Activated CD4-positive, alpha-beta memory T cell treated with anti-CD3 and anti-CD28 coated beads, Interleukin-2, amount 10 ng/mL, durations not matched to agents 7 days and 5 days (primary cell): ENCODE results near the gene HIVEP2. TPM values are rescaled to one million over a fixed set of nuclear protein-coding genes. Genes with fewer than 3 reads are reported as not detected.

ENCODE experiments used
- CTCF ChIA-PET: fragments of 350-600 bp; sonication (Branson Sonifier 250); formaldehyde crosslinking; loops from one replicate; lab custom pipeline; 2021; ENCODE audit warnings: antibody characterized with exemption, inconsistent platforms; lab: Charles Lee
- POLR2A ChIA-PET: fragments of 350-600 bp; sonication (Branson Sonifier 250); formaldehyde crosslinking; loops from one replicate; lab custom pipeline; 2021; ENCODE audit warnings: antibody characterized with exemption; lab: Charles Lee
- DNase-seq: peaks from one replicate; pipeline ENCODE4 v3.0.0-alpha.2; 2020
- H3K27ac Mint-ChIP-seq: one replicate; pipeline ENCODE4 v1.8.0; 2021; ENCODE audit warnings: mild to moderate bottlenecking, mixed read lengths
- H3K27me3 Mint-ChIP-seq: one replicate; pipeline ENCODE4 v1.8.0; 2021; ENCODE audit warnings: mixed read lengths
- H3K36me3 Mint-ChIP-seq: one replicate; pipeline ENCODE4 v1.8.0; 2021; ENCODE audit warnings: low read depth, mixed read lengths
- H3K4me1 Mint-ChIP-seq: one replicate; pipeline ENCODE4 v1.8.0; 2021; ENCODE audit warnings: mixed read lengths
- H3K4me3 Mint-ChIP-seq: one replicate; pipeline ENCODE4 v1.8.0; 2021; ENCODE audit warnings: mild to moderate bottlenecking, mixed read lengths
- H3K9me3 Mint-ChIP-seq: one replicate; pipeline ENCODE4 v1.8.0; 2021; ENCODE audit warnings: mixed read lengths
- total RNA-seq, 2 experiments: library from RNA; stranded (reverse); gene quantifications; one replicate each; pipeline ENCODE4 v1.2.3, GENCODE V29; 2021

HIVEP2 gene
- total RNA-seq, 2 experiments from 2014 or later, result 30.5 to 32.8 TPM

DNA sequence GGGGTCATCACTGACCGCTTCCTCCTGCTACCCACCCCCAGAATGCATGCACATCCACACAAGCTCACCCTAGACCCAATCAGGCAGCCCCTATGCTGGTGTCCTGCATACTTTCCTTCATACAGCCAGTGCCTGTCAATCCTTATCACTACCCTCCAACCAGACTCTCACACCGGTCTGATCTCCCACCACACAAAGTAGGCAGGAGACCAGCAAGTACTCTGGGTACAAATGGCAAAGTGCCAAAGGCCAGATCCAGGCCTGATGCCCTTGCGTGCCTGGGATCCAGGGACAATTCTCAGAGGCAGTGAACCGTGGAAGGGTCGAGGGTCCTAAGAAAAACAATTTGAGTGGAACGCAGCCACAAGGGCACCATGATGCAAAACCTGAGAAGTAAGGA is 114.2 kb downstream of the HIVEP2 start:
- peaks cover 24% of the 10 kb centered on the region for H3K4me1 Mint-ChIP-seq

DNA sequence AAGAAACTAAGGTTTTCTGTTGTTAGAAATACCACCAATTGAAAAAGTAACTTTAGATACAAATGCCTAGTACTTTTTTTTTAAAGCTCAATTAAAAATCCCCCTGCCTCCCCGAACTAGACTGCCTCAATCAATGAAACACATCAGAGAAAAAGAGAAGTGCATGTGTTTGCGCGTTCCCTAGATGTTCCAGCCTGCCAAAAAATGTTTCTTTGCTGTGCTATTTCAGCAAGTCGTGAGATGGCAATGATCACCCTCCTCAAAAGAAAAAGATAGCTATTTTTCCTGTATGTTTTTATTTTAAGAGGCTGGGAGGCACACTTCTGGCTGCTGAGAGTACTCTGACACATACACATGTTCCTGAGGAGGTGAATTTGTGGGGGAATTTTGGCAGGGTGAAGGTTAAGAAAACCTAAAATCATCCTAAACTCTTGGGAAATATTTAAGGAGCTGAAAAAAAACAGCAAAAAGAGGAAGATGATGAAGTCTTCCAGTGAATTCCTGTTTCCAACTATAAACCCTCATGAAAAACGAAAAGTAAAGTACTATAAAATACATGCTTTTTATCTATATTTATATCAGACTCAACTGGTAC is 114.8 kb downstream of the HIVEP2 start:
- H3K4me1 Mint-ChIP-seq, result peaks cover 23% of the 10 kb centered on the region
- H3K27me3 Mint-ChIP-seq, result no peaks in the 10 kb centered on the region
- DNase-seq, result no peak
- no peaks in the 10 kb centered on the region for H3K9me3 Mint-ChIP-seq
- no peak overlapping the region for H3K4me3 Mint-ChIP-seq
- H3K36me3 Mint-ChIP-seq, result peaks cover 33% of the 10 kb centered on the region
- ChIA-PET CTCF (interaction anchor here (1.4 kb wide), 1 partner anchor 113 kb away, joined by 4 read pairs; no protein-coding TSS in a partner anchor), POLR2A (interaction anchor here (1.4 to 2.6 kb wide), 2 partner anchors 13 to 27 kb away, joined by 5 to 11 read pairs; no protein-coding TSS in a partner anchor)
- no peak overlapping the region for H3K27ac Mint-ChIP-seq

More for the DNA sequence above, 114.2 kb downstream of the HIVEP2 start:
- Mint-ChIP-seq H3K4me3 (no peak overlapping the region), H3K27ac (no peak overlapping the region), H3K36me3 (peaks cover 36% of the 10 kb centered on the region), H3K27me3 (no peaks in the 10 kb centered on the region), H3K9me3 (no peaks in the 10 kb centered on the region)
- ChIA-PET CTCF (interaction anchor here (1.4 kb wide), 1 partner anchor 112 kb away, joined by 4 read pairs; no protein-coding TSS in a partner anchor), POLR2A (interaction anchor here (1.4 to 2.6 kb wide), 2 partner anchors 12 to 26 kb away, joined by 5 to 11 read pairs; no protein-coding TSS in a partner anchor)
- no peak for DNase-seq

- Mint-ChIP-seq H3K27me3 (no peaks in the 10 kb centered on the region), H3K36me3 (peaks cover 31% of the 10 kb centered on the region), H3K27ac (no peak overlapping the region), H3K4me1 (peaks cover 24% of the 10 kb centered on the region), H3K9me3 (no peaks in the 10 kb centered on the region), H3K4me3 (no peak overlapping the region)
- POLR2A ChIA-PET, result interaction anchor here (1.4 to 2.6 kb wide), 3 partner anchors 10 to 27 kb away, joined by 5 to 11 read pairs (median 5); no protein-coding TSS in a partner anchor
- CTCF ChIA-PET, result interaction anchor here (1.4 kb wide), 1 partner anchor 113 kb away, joined by 4 read pairs; no protein-coding TSS in a partner anchor
- DNase-seq, result no peak
Measured at GRCh38 chr6:142829556-142829955, 115.4 kb downstream of the HIVEP2 start.

DNA sequence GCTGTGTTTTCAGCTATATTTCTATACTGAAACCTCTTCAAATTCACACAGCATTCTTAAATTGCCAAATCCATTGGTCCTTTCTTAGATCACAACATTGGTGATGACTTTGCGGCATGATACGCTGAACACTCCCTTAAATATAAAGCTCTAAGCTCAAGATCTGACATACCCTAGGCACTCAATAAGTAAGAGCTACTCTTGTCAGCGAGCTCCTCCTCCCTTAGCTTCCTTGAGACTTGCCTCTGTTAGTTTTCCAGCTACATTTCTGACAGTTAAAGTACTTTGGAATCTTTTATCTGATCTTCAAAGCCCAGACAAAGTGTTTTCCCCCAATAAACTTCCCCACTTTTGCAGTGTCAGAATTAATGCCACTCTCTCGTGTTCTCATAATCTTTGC is 117.0 kb downstream of the HIVEP2 start:
- H3K27me3 Mint-ChIP-seq, result no peaks in the 10 kb centered on the region
- peaks cover 30% of the 10 kb centered on the region for H3K36me3 Mint-ChIP-seq
- peaks cover 24% of the 10 kb centered on the region for H3K4me1 Mint-ChIP-seq
- DNase-seq, result no peak
- no peak overlapping the region for H3K27ac Mint-ChIP-seq
- H3K9me3 Mint-ChIP-seq, result peaks cover 1% of the 10 kb centered on the region
- ChIA-PET POLR2A (interaction anchor here (1.1 to 2.6 kb wide), 5 partner anchors 9 to 79 kb away, joined by 3 to 11 read pairs (median 4); no protein-coding TSS in a partner anchor), CTCF (no interaction called here)
- H3K4me3 Mint-ChIP-seq, result no peak overlapping the region

DNA sequence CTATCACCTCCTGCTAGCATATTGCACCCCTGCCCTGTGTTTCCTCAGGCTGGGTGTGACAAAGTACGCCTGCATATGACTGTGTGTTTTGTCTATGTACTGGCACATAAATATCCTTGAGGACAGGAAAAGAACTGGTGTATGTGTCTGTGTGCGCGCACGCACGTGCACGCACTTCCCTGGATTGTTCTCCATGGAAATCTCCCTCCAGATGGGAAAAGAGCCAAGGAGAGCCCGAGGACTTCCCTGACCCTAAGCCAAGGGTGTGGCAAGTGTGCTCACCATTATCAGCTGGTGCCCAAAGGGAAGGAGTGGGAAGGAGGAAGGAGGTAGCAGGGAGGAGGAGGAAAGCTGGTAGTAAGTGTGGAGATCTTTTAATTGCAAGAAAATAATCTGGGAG is 117.6 kb downstream of the HIVEP2 start:
- ChIA-PET POLR2A (interaction anchor here (1.1 to 3.7 kb wide), 4 partner anchors 8 to 79 kb away, joined by 3 to 13 read pairs (median 4); no protein-coding TSS in a partner anchor), CTCF (no interaction called here)
- Mint-ChIP-seq H3K4me3 (no peak overlapping the region), H3K27ac (no peak overlapping the region), H3K4me1 (peaks cover 25% of the 10 kb centered on the region), H3K27me3 (no peaks in the 10 kb centered on the region), H3K9me3 (peaks cover 3% of the 10 kb centered on the region), H3K36me3 (peaks cover 34% of the 10 kb centered on the region)
- DNase-seq, result no peak

GRCh38 chr6:142825760-142826159 is 119.2 kb downstream of the HIVEP2 start:
- no peak for DNase-seq
- Mint-ChIP-seq H3K27ac (no peak overlapping the region), H3K4me3 (no peak overlapping the region), H3K4me1 (peaks cover 36% of the 10 kb centered on the region), H3K9me3 (peaks cover 3% of the 10 kb centered on the region), H3K36me3 (peaks cover 33% of the 10 kb centered on the region), H3K27me3 (no peaks in the 10 kb centered on the region)
- ChIA-PET POLR2A (interaction anchor here (1.1 to 3.7 kb wide), 2 partner anchors 14 to 118 kb away, joined by 3 to 13 read pairs; no protein-coding TSS in a partner anchor), CTCF (interaction anchor here (1.2 to 1.4 kb wide), 2 partner anchors 8 to 20 kb away, joined by 3 read pairs; no protein-coding TSS in a partner anchor)

DNA sequence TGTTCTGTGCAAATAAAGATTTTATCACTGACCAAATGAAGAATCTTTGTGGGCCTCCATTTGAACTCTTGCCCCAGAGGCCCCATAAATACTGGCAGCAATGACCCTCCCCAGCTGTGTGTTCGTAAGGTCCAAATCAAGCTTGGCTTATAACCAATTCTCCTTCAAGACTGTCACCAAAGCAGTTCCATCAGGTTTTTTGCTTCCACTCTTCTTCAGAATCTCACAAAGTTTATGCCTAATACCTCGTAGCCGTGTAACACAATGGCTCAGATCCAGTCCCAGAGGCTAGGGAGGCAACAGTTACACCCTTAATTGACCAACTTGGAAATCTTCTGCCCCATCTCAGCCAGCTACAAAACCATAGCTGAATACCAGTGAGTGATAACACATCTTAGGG is 120.5 kb downstream of the HIVEP2 start:
- POLR2A ChIA-PET, result interaction anchor here (1.0 to 3.7 kb wide), 5 partner anchors 14 to 82 kb away, joined by 3 to 13 read pairs (median 3); no protein-coding TSS in a partner anchor
- Mint-ChIP-seq H3K9me3 (peaks cover 3% of the 10 kb centered on the region), H3K36me3 (peaks cover 26% of the 10 kb centered on the region), H3K4me1 (peaks cover 47% of the 10 kb centered on the region), H3K27ac (no peak overlapping the region), H3K4me3 (no peak overlapping the region), H3K27me3 (no peaks in the 10 kb centered on the region)
- DNase-seq, result no peak
- CTCF ChIA-PET, result interaction anchor here (0.6 to 2.0 kb wide), 8 partner anchors 9 to 705 kb away, joined by 3 to 8 read pairs (median 4); no protein-coding TSS in a partner anchor

GRCh38 chr6:142823256-142823902 is 121.6 kb downstream of the HIVEP2 start:
- Mint-ChIP-seq H3K4me1 (peaks cover 55% of the 10 kb centered on the region), H3K27me3 (no peaks in the 10 kb centered on the region), H3K4me3 (no peak overlapping the region), H3K27ac (no peak overlapping the region), H3K9me3 (peaks cover 3% of the 10 kb centered on the region), H3K36me3 (peaks cover 21% of the 10 kb centered on the region)
- CTCF ChIA-PET, result interaction anchor here (1.0 to 2.2 kb wide), 8 partner anchors 10 to 60 kb away, joined by 3 to 9 read pairs (median 5); no protein-coding TSS in a partner anchor
- POLR2A ChIA-PET, result interaction anchor here (1.5 to 1.9 kb wide), 2 partner anchors 20 to 31 kb away, joined by 4 to 8 read pairs; no protein-coding TSS in a partner anchor
- no peak for DNase-seq

GRCh38 chr6:142822842-142823241 is 122.1 kb downstream of the HIVEP2 start:
- peaks cover 58% of the 10 kb centered on the region for H3K4me1 Mint-ChIP-seq
- ChIA-PET CTCF (interaction anchor here (1.2 to 2.2 kb wide), 2 partner anchors 13 to 20 kb away, joined by 5 to 9 read pairs; no protein-coding TSS in a partner anchor), POLR2A (interaction anchor here (1.4 to 1.5 kb wide), 2 partner anchors 32 to 84 kb away, joined by 4 to 6 read pairs; no protein-coding TSS in a partner anchor)
- peaks cover 21% of the 10 kb centered on the region for H3K36me3 Mint-ChIP-seq
- H3K4me3 Mint-ChIP-seq, result no peak overlapping the region
- DNase-seq, result peak; percentile 34
- no peaks in the 10 kb centered on the region for H3K27me3 Mint-ChIP-seq
- H3K9me3 Mint-ChIP-seq, result peaks cover 3% of the 10 kb centered on the region
- H3K27ac Mint-ChIP-seq, result no peak overlapping the region

DNA sequence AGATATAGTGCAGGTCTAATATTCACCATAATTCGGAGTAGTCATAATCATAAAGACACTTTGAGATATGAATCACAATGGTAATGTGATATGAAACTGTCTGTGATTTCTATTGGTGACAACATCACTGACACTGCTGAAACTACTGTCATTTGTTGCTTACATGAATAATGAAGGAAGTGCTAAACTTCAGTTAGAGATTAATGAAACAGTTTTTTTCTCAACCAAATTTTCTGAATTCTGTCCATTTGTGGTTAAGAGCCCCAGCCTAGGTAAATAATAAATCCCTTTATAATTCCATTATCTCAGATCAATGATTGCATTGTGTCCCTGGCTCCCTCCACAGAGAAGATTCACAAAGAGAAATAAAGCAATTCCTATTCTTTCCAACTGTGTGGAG is 122.6 kb downstream of the HIVEP2 start:
- ChIA-PET POLR2A (interaction anchor here (1.2 to 1.5 kb wide), 3 partner anchors 31 to 85 kb away, joined by 3 to 6 read pairs (median 4); no protein-coding TSS in a partner anchor), CTCF (interaction anchor here (1.2 to 2.2 kb wide), 2 partner anchors 13 to 21 kb away, joined by 5 to 9 read pairs; no protein-coding TSS in a partner anchor)
- peaks cover 3% of the 10 kb centered on the region for H3K9me3 Mint-ChIP-seq
- H3K36me3 Mint-ChIP-seq, result peaks cover 24% of the 10 kb centered on the region
- H3K4me1 Mint-ChIP-seq, result peaks cover 62% of the 10 kb centered on the region
- no peaks in the 10 kb centered on the region for H3K27me3 Mint-ChIP-seq
- peak overlapping the region; percentile 21 for H3K27ac Mint-ChIP-seq
- no peak overlapping the region for H3K4me3 Mint-ChIP-seq
- DNase-seq, result no peak

DNA sequence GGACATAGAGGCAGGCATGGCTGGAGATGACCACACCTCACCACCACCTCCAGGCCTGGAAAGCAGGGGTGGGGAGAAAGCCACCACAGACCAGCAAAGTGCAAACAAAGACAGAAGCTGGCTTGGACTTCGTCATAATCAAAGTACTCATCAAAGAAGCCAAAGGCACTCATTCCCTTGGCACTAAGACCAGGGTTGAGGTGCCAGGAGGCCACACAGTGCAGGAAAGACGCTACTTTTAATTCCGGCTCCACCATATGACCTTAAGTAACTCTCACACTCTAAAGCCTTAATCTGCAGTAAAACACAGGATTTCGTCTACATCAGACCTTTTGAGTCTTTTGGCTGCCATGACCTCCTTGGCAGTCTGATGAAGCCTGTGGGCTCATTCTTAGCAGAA is 123.1 kb downstream of the HIVEP2 start:
- H3K4me1 Mint-ChIP-seq, result peaks cover 65% of the 10 kb centered on the region
- H3K36me3 Mint-ChIP-seq, result peaks cover 25% of the 10 kb centered on the region
- CTCF ChIA-PET, result interaction anchor here (2.2 kb wide), 1 partner anchor 21 kb away, joined by 9 read pairs; no protein-coding TSS in a partner anchor
- no peak for DNase-seq
- H3K9me3 Mint-ChIP-seq, result peaks cover 3% of the 10 kb centered on the region
- H3K4me3 Mint-ChIP-seq, result no peak overlapping the region
- H3K27ac Mint-ChIP-seq, result peak overlapping the region; percentile 31
- no peaks in the 10 kb centered on the region for H3K27me3 Mint-ChIP-seq
- POLR2A ChIA-PET, result interaction anchor here (1.2 to 1.4 kb wide), 2 partner anchors 32 to 85 kb away, joined by 3 to 6 read pairs; no protein-coding TSS in a partner anchor

- Mint-ChIP-seq H3K9me3 (peaks cover 3% of the 10 kb centered on the region), H3K27me3 (no peaks in the 10 kb centered on the region), H3K27ac (no peak overlapping the region), H3K4me1 (peaks cover 67% of the 10 kb centered on the region), H3K4me3 (no peak overlapping the region), H3K36me3 (peaks cover 28% of the 10 kb centered on the region)
- no peak for DNase-seq
- ChIA-PET POLR2A (interaction anchor here (1.2 to 4.0 kb wide), 8 partner anchors 18 to 125 kb away, joined by 3 to 79 read pairs (median 18); partner anchors contain the start of gene HIVEP2), CTCF (interaction anchor here (1.8 kb wide), 1 partner anchor 33 kb away, joined by 5 read pairs; no protein-coding TSS in a partner anchor)
Measured at GRCh38 chr6:142821164-142821716, 123.7 kb downstream of the HIVEP2 start.
